OCI-LY7 (cell line): ENCODE measurements around the gene LIG3. TPM values are rescaled to one million over a fixed set of nuclear protein-coding genes. Genes with fewer than 3 reads are reported as not detected.

ENCODE experiments used
- BruUV-seq: library from RNA; stranded (reverse); fragments of 400-500 nt; replicated peaks from 2 replicates; lab custom pipeline; 2021; lab: Mats Ljungman, UMichigan
- CTCF ChIA-PET: fragments of 300-600 bp; sonication (Branson Sonifier 250); formaldehyde crosslinking; loops from one replicate; lab custom pipeline; 2022; ENCODE audit warnings: antibody characterized with exemption; ENCODE audit not compliant: unreplicated experiment; lab: Charles Lee
- POLR2A ChIA-PET: fragments of 300-600 bp; sonication (Branson Sonifier 250); formaldehyde crosslinking; loops from one replicate; lab custom pipeline; 2022; ENCODE audit warnings: antibody characterized with exemption; lab: Charles Lee
- DNase-seq: peaks from one replicate; pipeline ENCODE4 v3.0.0-alpha.2; 2015; ENCODE audit warnings: low spot score
- H2AFZ ChIP-seq: fragments of 200-600 bp; sonication (generic), shearing (Covaris generic); 2 replicates; pipeline ENCODE4 v1.6.1; 2014; ENCODE audit warnings: mild to moderate bottlenecking, antibody characterized with exemption, low read length, moderate library complexity
- H3K27ac ChIP-seq: fragments of 200-600 bp; sonication (generic); 2 replicates; pipeline ENCODE4 v1.5.1; 2014; ENCODE audit warnings: mixed run types, low read depth, mild to moderate bottlenecking, moderate library complexity, low read length, inconsistent platforms; ENCODE audit not compliant: poor library complexity, severe bottlenecking
- H3K36me3 ChIP-seq: fragments of 200-600 bp; sonication (generic); 2 replicates; pipeline ENCODE4 v1.6.1; 2014; ENCODE audit warnings: mild to moderate bottlenecking, antibody characterized with exemption, low read length, moderate library complexity, mixed read lengths; ENCODE audit not compliant: insufficient read depth
- H3K4me1 ChIP-seq: fragments of 200-600 bp; sonication (generic); 2 replicates; pipeline ENCODE4 v1.5.1; 2014; ENCODE audit warnings: mild to moderate bottlenecking, low read length; ENCODE audit not compliant: insufficient read depth, poor library complexity, severe bottlenecking
- H3K4me2 ChIP-seq: fragments of 200-600 bp; sonication (generic); 2 replicates; pipeline ENCODE4 v1.6.1; 2014; ENCODE audit warnings: mild to moderate bottlenecking, low read length
- H3K4me3 ChIP-seq: fragments of 200-600 bp; sonication (generic); 2 replicates; pipeline ENCODE4 v1.5.1; 2014; ENCODE audit warnings: mild to moderate bottlenecking, low read depth, low read length; ENCODE audit not compliant: poor library complexity, severe bottlenecking
- H3K79me2 ChIP-seq: fragments of 200-600 bp; sonication (generic); 2 replicates; pipeline ENCODE4 v1.6.1; 2016; ENCODE audit warnings: low read depth, mild to moderate bottlenecking, low read length, moderate library complexity, mixed read lengths; ENCODE audit not compliant: insufficient read depth
- H3K9me2 ChIP-seq: fragments of 200-600 bp; sonication (generic); 2 replicates; pipeline ENCODE4 v1.6.1; 2016; ENCODE audit warnings: mild to moderate bottlenecking, low read length, mixed read lengths; ENCODE audit not compliant: insufficient read depth
- H3K9me3 ChIP-seq: fragments of 200-600 bp; sonication (generic); 2 replicates; pipeline ENCODE4 v1.6.1; 2014; ENCODE audit warnings: mild to moderate bottlenecking, mixed run types, low read length, mixed read lengths
- H4K20me1 ChIP-seq: fragments of 200-600 bp; sonication (generic); 2 replicates; pipeline ENCODE4 v1.6.1; 2014; ENCODE audit warnings: mild to moderate bottlenecking, antibody characterized with exemption, low read length, moderate library complexity, mixed read lengths; ENCODE audit not compliant: insufficient read depth
- EZH2phosphoT487 ChIP-seq: fragments of 200-600 bp; sonication (generic); IDR thresholded peaks from 2 replicates; pipeline ENCODE4 v1.6.1; 2018; ENCODE audit warnings: low read depth, borderline replicate concordance, mild to moderate bottlenecking, mixed run types, antibody characterized with exemption, low read length, moderate library complexity, mixed read lengths
- intact Hi-C: fragments of 100-400 bp; cut with micrococcal nuclease; formaldehyde crosslinking; loops from one replicate; pipeline ENCODE4 v1.10.0; 2022; ENCODE audit not compliant: unreplicated experiment
- total RNA-seq, 2 experiments: library from RNA; depleted of rRNA in 1 of 2; stranded (reverse); fragments of >200 nt in 1 of 2; shearing (Covaris generic) in 1 of 2; gene quantifications; 2 replicates each; pipeline ENCODE4 v1.2.3, GENCODE V29; 2014 to 2022
- TF ChIP-seq, protein P1 (sequence below): fragments of 200-600 bp; sonication (generic); conservative IDR thresholded peaks from 2 replicates; pipeline ENCODE4 v1.5.1; 2014; ENCODE audit warnings: mild to moderate bottlenecking, antibody characterized with exemption, low read length, moderate library complexity, mixed read lengths

Gene LIG3
- total RNA-seq, 2 experiments from 2014 or later = 65.6 to 67.3 TPM

DNA sequence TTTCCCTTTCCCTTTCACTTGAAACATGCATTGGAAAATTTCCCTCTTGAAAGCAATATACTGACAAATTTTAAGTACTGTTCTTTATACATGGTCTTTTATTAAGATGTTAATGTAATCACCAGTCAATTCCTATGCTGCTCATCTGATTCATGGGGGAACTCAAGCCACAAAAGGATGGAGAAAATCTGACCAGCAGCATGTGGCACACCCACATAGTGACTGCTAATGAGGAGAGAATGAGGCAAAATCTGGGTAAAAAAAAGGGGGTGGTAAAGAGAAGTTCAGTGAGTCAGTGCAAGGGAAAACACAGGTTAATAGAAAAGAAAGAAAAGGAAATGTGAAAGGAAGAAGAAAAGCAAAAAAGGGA, 71.9 kb downstream of the LIG3 start:
- ChIA-PET CTCF (no interaction called here), POLR2A (no interaction called here)
- Histone ChIP-seq H3K9me2 (no peaks in the 10 kb centered on the region), H3K4me2 (no peak overlapping the region), H3K27ac (no peak overlapping the region), H3K4me3 (no peak overlapping the region), H3K9me3 (no peaks in the 10 kb centered on the region), H2AFZ (no peak overlapping the region), H3K79me2 (no peaks in the 10 kb centered on the region), H4K20me1 (no peaks in the 10 kb centered on the region), H3K36me3 (no peaks in the 10 kb centered on the region), H3K4me1 (peaks cover 16% of the 10 kb centered on the region)
- intact Hi-C loops = no loop called here
- TF ChIP-seq EZH2phosphoT487 = no peak
- TF ChIP-seq, protein P1, sequence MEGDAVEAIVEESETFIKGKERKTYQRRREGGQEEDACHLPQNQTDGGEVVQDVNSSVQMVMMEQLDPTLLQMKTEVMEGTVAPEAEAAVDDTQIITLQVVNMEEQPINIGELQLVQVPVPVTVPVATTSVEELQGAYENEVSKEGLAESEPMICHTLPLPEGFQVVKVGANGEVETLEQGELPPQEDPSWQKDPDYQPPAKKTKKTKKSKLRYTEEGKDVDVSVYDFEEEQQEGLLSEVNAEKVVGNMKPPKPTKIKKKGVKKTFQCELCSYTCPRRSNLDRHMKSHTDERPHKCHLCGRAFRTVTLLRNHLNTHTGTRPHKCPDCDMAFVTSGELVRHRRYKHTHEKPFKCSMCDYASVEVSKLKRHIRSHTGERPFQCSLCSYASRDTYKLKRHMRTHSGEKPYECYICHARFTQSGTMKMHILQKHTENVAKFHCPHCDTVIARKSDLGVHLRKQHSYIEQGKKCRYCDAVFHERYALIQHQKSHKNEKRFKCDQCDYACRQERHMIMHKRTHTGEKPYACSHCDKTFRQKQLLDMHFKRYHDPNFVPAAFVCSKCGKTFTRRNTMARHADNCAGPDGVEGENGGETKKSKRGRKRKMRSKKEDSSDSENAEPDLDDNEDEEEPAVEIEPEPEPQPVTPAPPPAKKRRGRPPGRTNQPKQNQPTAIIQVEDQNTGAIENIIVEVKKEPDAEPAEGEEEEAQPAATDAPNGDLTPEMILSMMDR = no peak
- BruUV-seq = no TSS peak
- DNase-seq = no peak

DNA sequence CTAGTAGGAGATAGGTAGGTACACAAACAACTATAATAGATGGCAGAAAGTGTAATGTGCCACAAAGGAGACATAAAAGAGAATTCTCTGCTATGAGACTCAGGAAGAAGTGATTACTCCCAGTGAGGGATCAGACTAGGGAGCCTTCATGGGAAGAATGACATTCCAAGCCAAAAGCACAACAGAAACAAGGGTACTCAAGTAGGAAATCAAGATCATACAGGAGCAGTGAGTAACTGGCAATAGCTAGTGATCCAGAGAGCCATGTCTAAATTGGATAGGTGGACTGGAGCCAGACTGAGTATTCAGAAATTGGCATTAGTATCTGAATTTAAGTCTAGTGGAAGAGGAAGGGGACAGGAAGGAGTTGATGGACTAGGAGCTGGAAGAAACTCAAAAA, 72.5 kb downstream of the LIG3 start:
- BruUV-seq = no TSS peak
- no peak overlapping the region for H3K27ac ChIP-seq
- peaks cover 16% of the 10 kb centered on the region for H3K4me1 ChIP-seq
- TF ChIP-seq, protein P1 = no peak
- TF ChIP-seq EZH2phosphoT487 = no peak
- H3K9me3 ChIP-seq = no peaks in the 10 kb centered on the region
- H3K36me3 ChIP-seq = no peaks in the 10 kb centered on the region
- H3K9me2 ChIP-seq = no peaks in the 10 kb centered on the region
- CTCF ChIA-PET = no interaction called here
- H3K4me2 ChIP-seq = no peak overlapping the region
- intact Hi-C loops = no loop called here
- POLR2A ChIA-PET = no interaction called here
- H4K20me1 ChIP-seq = no peaks in the 10 kb centered on the region
- DNase-seq = no peak
- H3K4me3 ChIP-seq = no peak overlapping the region
- no peaks in the 10 kb centered on the region for H3K79me2 ChIP-seq
- no peak overlapping the region for H2AFZ ChIP-seq

DNA sequence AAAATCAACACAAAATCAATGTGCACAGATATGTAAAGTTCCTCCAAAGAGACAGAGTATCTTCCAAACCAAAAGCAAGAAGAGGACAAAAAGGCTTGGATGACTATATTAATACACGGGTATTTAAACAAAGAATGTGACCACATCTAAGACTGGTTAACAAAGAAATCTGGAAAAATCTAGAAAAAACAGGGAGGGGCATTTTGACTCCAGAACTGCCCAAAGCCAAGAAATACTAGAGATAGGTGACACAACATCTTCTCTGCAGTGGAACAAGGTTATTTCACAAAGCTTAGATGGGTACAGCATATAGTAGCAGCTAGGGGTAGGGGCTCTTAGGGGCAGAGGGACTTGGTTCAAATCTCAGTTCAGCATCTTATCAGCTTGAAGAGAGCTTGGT, 72.9 kb downstream of the LIG3 start:
- Histone ChIP-seq H3K9me3 (no peaks in the 10 kb centered on the region), H3K4me1 (peaks cover 16% of the 10 kb centered on the region), H3K27ac (no peak overlapping the region), H2AFZ (no peak overlapping the region), H4K20me1 (no peaks in the 10 kb centered on the region), H3K4me3 (no peak overlapping the region), H3K79me2 (no peaks in the 10 kb centered on the region), H3K4me2 (no peak overlapping the region), H3K36me3 (no peaks in the 10 kb centered on the region), H3K9me2 (no peaks in the 10 kb centered on the region)
- POLR2A ChIA-PET = no interaction called here
- no TSS peak for BruUV-seq
- DNase-seq = no peak
- TF ChIP-seq EZH2phosphoT487 = no peak
- TF ChIP-seq, protein P1 = no peak
- CTCF ChIA-PET = no interaction called here
- intact Hi-C loops = no loop called here
